H1 (cell line): ENCODE data around the gene TAMALIN. TPM values are rescaled to one million over a fixed set of nuclear protein-coding genes. Genes with fewer than 3 reads are reported as not detected.

Experiments used
- ASH2L ChIP-seq: fragments of 200-600, 300-600 bp; sonication (generic); IDR thresholded peaks from one replicate; pipeline ENCODE4 v1.7.1; 2017; ENCODE audit warnings: low read length
- ATF3 ChIP-seq: IDR thresholded peaks from 2 replicates; pipeline ENCODE4 v1.6.1; 2011; ENCODE audit warnings: low read depth, mild to moderate bottlenecking, low read length; ENCODE audit not compliant: insufficient read depth
- BCL11A ChIP-seq, 2 experiments: IDR thresholded peaks; one replicate each; pipeline ENCODE4 v1.6.1; 2011; ENCODE audit warnings: low read depth in 2 of 2, low read length in 2 of 2, mild to moderate bottlenecking in 2 of 2
- EGR1 ChIP-seq: IDR thresholded peaks from 2 replicates; pipeline ENCODE4 v1.6.1; 2011; ENCODE audit warnings: low read depth, low read length, borderline replicate concordance
- KDM1A ChIP-seq: fragments of 200-600, 300-600 bp; sonication (generic); IDR thresholded peaks from 2 replicates; pipeline ENCODE4 v1.7.1; 2016; ENCODE audit warnings: mild to moderate bottlenecking, low read length, borderline replicate concordance
- RNF2 ChIP-seq: fragments of 200-900, 300-1000 bp; sonication (generic); IDR thresholded peaks from 2 replicates; pipeline ENCODE4 v1.7.1; 2016; ENCODE audit warnings: borderline replicate concordance, low read depth, mild to moderate bottlenecking, antibody characterized with exemption, low read length; ENCODE audit not compliant: poor library complexity, severe bottlenecking; ENCODE audit errors: missing control alignments
- TAF1 ChIP-seq: IDR thresholded peaks from 2 replicates; pipeline ENCODE4 v1.6.1; 2011; ENCODE audit warnings: mild to moderate bottlenecking, low read depth, low read length
- TBP ChIP-seq: IDR thresholded peaks from 2 replicates; pipeline ENCODE4 v1.6.1; 2011; ENCODE audit warnings: low read depth, low read length, improper control_type of control experiment
- polyA plus RNA-seq, 7 experiments: library from polyadenylated mRNA; depleted of rRNA in 3 of 7; stranded (reverse) in 5 of 7; unstranded in 2 of 7; fragments of >200 nt in 5 of 7; fragments of 200-250 nt in 2 of 7; gene quantifications; 1 replicate in 5 of 7; 2 replicates in 1 of 7; 4 replicates in 1 of 7; pipeline versions ENCODE4 v1.2.1 to v1.2.3, GENCODE V29; 2011 to 2013; ENCODE audit warnings: missing spikeins in 2 of 7, mixed read lengths in 2 of 7
- total RNA-seq: library from RNA; stranded (reverse); fragmentation: NEBNext Ultra II Directional; extraction: Animal tissue kit (Norgen Biotek cat#: 25700); gene quantifications from 2 replicates; pipeline ENCODE4 v1.2.1, GENCODE V29; 2021

TAMALIN gene
- total and polyA plus RNA-seq, 2 of the 8 experiments (the other 6 are each of a cell fraction or from before 2014, with no cell fraction given): 2.6 to 4.9 TPM

GRCh38 chr12:51959211-51959610, 47.5 kb upstream of the TAMALIN start (continued):
- TF ChIP-seq TAF1 (no peak), RNF2 (no peak), ASH2L (no peak), EGR1 (no peak), ATF3 (no peak), KDM1A (no peak), TBP (no peak), BCL11A (IDR thresholded peaks at IDR 0.05; ENCODE audit: low read depth in 2 of 2, low read length in 2 of 2) (no peak)
